Fibroblast of lung (primary cell): ENCODE data around the gene TAB3.

Experiments used
- EZH2 ChIP-seq: IDR thresholded peaks from 2 replicates; pipeline ENCODE4 v1.5.1; 2012; ENCODE audit warnings: low read length, control low read depth, mild to moderate bottlenecking; ENCODE audit errors: missing control alignments
- TF ChIP-seq, protein P1 (sequence below), 2 donors: IDR thresholded peaks in 1 of 2; conservative IDR thresholded peaks in 1 of 2; 1 replicate in 1 of 2; 2 replicates in 1 of 2; pipeline ENCODE4 v1.5.1; 2011 to 2012; ENCODE audit warnings: low read length in 2 of 2, control low read depth in 1 of 2, inconsistent platforms in 1 of 2, low read depth in 1 of 2, mild to moderate bottlenecking in 1 of 2

DNA sequence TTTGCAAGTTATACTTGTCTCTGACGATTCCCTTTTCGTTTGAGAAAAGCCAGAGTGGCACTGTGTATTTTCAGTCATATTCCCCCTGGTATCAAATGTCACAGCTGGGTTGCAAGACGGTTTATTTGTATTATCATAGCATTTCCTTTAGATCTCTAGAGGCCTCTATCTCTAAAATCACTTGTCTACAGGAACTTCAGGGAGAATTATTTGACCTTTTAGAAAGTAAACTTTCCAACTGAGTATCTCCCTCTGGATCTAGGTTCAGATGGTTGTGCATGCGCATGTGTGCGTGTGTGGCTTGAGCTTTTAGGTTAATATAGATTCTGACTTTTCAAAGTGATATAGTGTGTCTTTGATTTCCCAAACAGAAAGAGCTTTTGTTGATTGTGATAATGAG, 15.1 kb upstream of the TAB3 start:
- TF ChIP-seq, protein P1, sequence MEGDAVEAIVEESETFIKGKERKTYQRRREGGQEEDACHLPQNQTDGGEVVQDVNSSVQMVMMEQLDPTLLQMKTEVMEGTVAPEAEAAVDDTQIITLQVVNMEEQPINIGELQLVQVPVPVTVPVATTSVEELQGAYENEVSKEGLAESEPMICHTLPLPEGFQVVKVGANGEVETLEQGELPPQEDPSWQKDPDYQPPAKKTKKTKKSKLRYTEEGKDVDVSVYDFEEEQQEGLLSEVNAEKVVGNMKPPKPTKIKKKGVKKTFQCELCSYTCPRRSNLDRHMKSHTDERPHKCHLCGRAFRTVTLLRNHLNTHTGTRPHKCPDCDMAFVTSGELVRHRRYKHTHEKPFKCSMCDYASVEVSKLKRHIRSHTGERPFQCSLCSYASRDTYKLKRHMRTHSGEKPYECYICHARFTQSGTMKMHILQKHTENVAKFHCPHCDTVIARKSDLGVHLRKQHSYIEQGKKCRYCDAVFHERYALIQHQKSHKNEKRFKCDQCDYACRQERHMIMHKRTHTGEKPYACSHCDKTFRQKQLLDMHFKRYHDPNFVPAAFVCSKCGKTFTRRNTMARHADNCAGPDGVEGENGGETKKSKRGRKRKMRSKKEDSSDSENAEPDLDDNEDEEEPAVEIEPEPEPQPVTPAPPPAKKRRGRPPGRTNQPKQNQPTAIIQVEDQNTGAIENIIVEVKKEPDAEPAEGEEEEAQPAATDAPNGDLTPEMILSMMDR (conservative IDR thresholded peaks at IDR 0.05 in 1 of 2, IDR thresholded peaks at IDR 0.05 in 1 of 2; ENCODE audit: low read depth in 1 of 2, low read length in 2 of 2): no peak
- no peak for TF ChIP-seq EZH2
